KMS-11 (cell line): ENCODE data around the gene TECTA.

ENCODE experiments used
- H2AFZ ChIP-seq: fragments of 200-600 bp; sonication (generic); 2 replicates; pipeline ENCODE4 v1.6.1; 2016; ENCODE audit warnings: antibody characterized with exemption, mixed run types, low read depth
- H3K27ac ChIP-seq: fragments of 200-600 bp; sonication (generic); 2 replicates; pipeline ENCODE4 v1.6.1; 2016; ENCODE audit warnings: mild to moderate bottlenecking, mixed run types
- H3K27me3 ChIP-seq: fragments of 200-600 bp; sonication (generic); 2 replicates; pipeline ENCODE4 v1.6.1; 2017; ENCODE audit warnings: mild to moderate bottlenecking, low read depth, mixed run types, moderate library complexity; ENCODE audit not compliant: insufficient read depth
- H3K36me3 ChIP-seq: fragments of 200-600 bp; sonication (generic); 2 replicates; pipeline ENCODE4 v1.6.1; 2017; ENCODE audit warnings: mild to moderate bottlenecking, mixed run types; ENCODE audit not compliant: insufficient read depth
- H3K4me1 ChIP-seq: fragments of 200-600 bp; sonication (generic); 2 replicates; pipeline ENCODE4 v1.6.1; 2016; ENCODE audit warnings: mild to moderate bottlenecking, low read depth, mixed run types; ENCODE audit not compliant: poor library complexity, severe bottlenecking
- H3K4me2 ChIP-seq: fragments of 200-600 bp; sonication (generic); 2 replicates; pipeline ENCODE4 v1.7.0; 2016; ENCODE audit warnings: mild to moderate bottlenecking, mixed run types
- H3K4me3 ChIP-seq: fragments of 200-600 bp; sonication (generic); IDR thresholded peaks from 2 replicates; pipeline ENCODE4 v1.6.1; 2017; ENCODE audit warnings: low read depth, low read length, mixed read lengths; ENCODE audit not compliant: insufficient read depth
- H3K79me2 ChIP-seq: fragments of 200-600 bp; sonication (generic); 2 replicates; pipeline ENCODE4 v1.6.1; 2016; ENCODE audit warnings: low read depth, mixed run types; ENCODE audit not compliant: insufficient read depth
- H3K9ac ChIP-seq: fragments of 200-600 bp; sonication (generic); 2 replicates; pipeline ENCODE4 v1.6.1; 2016; ENCODE audit warnings: mild to moderate bottlenecking, mixed run types
- H4K20me1 ChIP-seq: fragments of 200-600 bp; sonication (generic); 2 replicates; pipeline ENCODE4 v1.6.1; 2016; ENCODE audit warnings: mild to moderate bottlenecking, mixed run types; ENCODE audit not compliant: insufficient read depth
- TF ChIP-seq, protein P1 (sequence below): fragments of 200-600 bp; sonication (generic); conservative IDR thresholded peaks from 2 replicates; pipeline ENCODE4 v1.6.1; 2017; ENCODE audit warnings: low read depth, mild to moderate bottlenecking, antibody characterized with exemption, low read length, moderate library complexity, mixed read lengths

TECTA gene

DNA sequence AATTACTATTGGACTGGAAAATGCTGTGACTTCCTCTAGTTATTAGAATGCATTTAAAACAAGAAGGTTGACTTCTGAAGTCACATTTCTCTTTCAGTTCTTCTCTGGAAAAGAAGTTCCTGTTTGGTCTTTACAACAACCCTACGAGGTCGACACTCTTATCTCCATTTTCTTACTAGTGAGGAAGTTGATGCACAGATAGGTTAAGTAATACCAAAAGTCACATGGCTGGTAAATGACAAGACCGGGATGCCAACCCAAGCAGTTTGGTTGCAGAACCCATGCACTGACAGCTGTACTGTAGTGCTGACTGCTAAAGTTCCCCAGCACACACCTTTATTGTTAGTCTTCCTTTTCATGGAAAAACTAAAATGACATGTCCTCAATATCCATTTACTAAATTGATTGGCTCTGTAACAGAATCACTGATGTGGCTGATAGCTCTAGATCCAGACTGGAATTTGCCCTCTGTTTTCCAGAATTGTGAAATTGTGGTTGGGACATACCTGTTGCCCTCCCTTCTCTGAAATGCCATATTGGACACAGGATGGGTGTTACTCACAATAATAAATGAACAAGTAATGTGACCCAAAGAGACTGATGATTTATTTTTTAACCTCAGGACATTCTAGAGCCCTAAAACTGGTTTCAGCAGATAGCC is 9.4 kb upstream of the TECTA start:
- H2AFZ ChIP-seq = no peak overlapping the region
- no peaks in the 10 kb centered on the region for H3K79me2 ChIP-seq
- H3K9ac ChIP-seq = no peak overlapping the region
- TF ChIP-seq, protein P1, sequence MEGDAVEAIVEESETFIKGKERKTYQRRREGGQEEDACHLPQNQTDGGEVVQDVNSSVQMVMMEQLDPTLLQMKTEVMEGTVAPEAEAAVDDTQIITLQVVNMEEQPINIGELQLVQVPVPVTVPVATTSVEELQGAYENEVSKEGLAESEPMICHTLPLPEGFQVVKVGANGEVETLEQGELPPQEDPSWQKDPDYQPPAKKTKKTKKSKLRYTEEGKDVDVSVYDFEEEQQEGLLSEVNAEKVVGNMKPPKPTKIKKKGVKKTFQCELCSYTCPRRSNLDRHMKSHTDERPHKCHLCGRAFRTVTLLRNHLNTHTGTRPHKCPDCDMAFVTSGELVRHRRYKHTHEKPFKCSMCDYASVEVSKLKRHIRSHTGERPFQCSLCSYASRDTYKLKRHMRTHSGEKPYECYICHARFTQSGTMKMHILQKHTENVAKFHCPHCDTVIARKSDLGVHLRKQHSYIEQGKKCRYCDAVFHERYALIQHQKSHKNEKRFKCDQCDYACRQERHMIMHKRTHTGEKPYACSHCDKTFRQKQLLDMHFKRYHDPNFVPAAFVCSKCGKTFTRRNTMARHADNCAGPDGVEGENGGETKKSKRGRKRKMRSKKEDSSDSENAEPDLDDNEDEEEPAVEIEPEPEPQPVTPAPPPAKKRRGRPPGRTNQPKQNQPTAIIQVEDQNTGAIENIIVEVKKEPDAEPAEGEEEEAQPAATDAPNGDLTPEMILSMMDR = no peak
- H3K27me3 ChIP-seq = no peaks in the 10 kb centered on the region
- H3K4me3 ChIP-seq = no peak overlapping the region
- H4K20me1 ChIP-seq = no peaks in the 10 kb centered on the region
- no peak overlapping the region for H3K4me2 ChIP-seq
- no peaks in the 10 kb centered on the region for H3K4me1 ChIP-seq
- no peaks in the 10 kb centered on the region for H3K36me3 ChIP-seq
- no peak overlapping the region for H3K27ac ChIP-seq

- Histone ChIP-seq H3K27ac (no peak overlapping the region), H3K4me1 (no peaks in the 10 kb centered on the region), H2AFZ (no peak overlapping the region), H4K20me1 (no peaks in the 10 kb centered on the region), H3K9ac (no peak overlapping the region), H3K4me2 (no peak overlapping the region), H3K27me3 (no peaks in the 10 kb centered on the region), H3K4me3 (no peak overlapping the region), H3K36me3 (no peaks in the 10 kb centered on the region), H3K79me2 (no peaks in the 10 kb centered on the region)
- TF ChIP-seq, protein P1 = no peak
Observed at GRCh38 chr11:121095561-121095960, 5.5 kb upstream of the TECTA start.

- Histone ChIP-seq H3K36me3 (no peaks in the 10 kb centered on the region), H4K20me1 (no peaks in the 10 kb centered on the region), H3K27me3 (no peaks in the 10 kb centered on the region), H3K4me3 (no peak overlapping the region), H3K9ac (no peak overlapping the region), H3K4me2 (no peak overlapping the region), H3K79me2 (no peaks in the 10 kb centered on the region), H2AFZ (no peak overlapping the region), H3K4me1 (no peaks in the 10 kb centered on the region), H3K27ac (no peak overlapping the region)
- TF ChIP-seq, protein P1 = no peak
Observed at GRCh38 chr11:121099364-121099763, 1.7 kb upstream of the TECTA start.

DNA sequence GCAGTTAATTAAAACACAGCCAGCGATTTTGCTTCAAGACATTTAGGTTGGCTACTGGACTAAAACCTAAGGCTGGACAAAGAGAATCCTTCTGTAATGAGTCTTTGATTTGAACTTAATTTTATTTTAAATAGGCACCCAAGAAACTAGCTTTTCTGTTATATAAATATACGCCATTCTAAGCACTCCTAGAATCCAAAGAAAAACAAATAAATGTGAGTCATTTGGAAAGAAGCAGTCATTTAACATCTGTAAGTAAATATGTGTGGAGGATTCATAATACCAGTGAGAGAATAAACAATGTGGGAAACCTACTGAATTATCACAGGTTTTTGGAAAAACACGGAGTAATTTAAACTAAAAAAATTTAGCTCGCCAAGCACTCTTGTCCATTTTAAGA is 1.2 kb upstream of the TECTA start:
- Histone ChIP-seq H3K9ac (no peak overlapping the region), H3K79me2 (no peaks in the 10 kb centered on the region), H3K27ac (no peak overlapping the region), H3K4me1 (no peaks in the 10 kb centered on the region), H3K4me3 (no peak overlapping the region), H4K20me1 (no peaks in the 10 kb centered on the region), H3K4me2 (no peak overlapping the region), H3K36me3 (no peaks in the 10 kb centered on the region), H3K27me3 (no peaks in the 10 kb centered on the region), H2AFZ (no peak overlapping the region)
- TF ChIP-seq, protein P1 = no peak
